ENCODE measurements around the gene ARFGAP3.

ARFGAP3 gene

DNA sequence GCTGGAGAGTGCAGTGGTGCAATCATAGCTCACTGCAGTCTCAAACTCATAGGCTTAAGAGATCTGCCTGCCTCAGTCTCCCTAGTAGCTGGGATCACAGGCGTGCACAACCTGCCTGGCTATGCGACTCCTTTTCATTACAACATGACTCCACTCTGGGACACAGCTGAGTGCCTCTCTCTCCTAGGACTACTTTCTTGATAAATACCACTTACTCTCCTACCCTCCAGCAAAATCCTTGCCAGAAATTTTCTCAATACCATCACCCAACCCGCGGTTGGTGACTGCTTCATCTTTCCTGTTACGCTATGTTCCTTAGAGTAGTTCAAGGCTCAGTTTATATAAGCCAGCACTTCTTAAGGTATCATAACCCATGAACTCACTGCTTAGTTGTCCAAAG is 26.9 kb downstream of the ARFGAP3 start:
- TF ChIP-seq, protein P1, sequence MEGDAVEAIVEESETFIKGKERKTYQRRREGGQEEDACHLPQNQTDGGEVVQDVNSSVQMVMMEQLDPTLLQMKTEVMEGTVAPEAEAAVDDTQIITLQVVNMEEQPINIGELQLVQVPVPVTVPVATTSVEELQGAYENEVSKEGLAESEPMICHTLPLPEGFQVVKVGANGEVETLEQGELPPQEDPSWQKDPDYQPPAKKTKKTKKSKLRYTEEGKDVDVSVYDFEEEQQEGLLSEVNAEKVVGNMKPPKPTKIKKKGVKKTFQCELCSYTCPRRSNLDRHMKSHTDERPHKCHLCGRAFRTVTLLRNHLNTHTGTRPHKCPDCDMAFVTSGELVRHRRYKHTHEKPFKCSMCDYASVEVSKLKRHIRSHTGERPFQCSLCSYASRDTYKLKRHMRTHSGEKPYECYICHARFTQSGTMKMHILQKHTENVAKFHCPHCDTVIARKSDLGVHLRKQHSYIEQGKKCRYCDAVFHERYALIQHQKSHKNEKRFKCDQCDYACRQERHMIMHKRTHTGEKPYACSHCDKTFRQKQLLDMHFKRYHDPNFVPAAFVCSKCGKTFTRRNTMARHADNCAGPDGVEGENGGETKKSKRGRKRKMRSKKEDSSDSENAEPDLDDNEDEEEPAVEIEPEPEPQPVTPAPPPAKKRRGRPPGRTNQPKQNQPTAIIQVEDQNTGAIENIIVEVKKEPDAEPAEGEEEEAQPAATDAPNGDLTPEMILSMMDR (IDR thresholded peaks at IDR 0.05) = no peak

DNA sequence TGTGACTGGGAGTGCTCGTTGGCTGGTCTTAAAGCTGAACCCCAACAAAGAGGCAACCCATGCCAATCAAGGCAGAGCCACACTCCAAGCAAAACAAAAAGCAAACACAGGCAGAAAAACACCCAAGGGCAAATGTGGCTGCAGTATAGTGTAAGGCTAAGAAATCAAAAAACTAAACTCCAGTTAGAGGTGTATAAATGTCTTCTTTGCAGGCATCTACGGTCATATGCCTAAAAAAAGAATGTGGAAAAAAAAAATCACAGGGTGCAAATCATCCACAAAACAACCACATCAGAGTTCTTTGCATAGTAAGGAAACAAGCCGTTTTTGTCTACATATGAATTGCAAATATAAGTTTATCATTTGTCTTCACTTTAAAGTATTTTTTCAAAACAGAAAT is 27.8 kb downstream of the ARFGAP3 start:
- TF ChIP-seq, protein P1 (IDR thresholded peaks at IDR 0.05) = no peak

DNA sequence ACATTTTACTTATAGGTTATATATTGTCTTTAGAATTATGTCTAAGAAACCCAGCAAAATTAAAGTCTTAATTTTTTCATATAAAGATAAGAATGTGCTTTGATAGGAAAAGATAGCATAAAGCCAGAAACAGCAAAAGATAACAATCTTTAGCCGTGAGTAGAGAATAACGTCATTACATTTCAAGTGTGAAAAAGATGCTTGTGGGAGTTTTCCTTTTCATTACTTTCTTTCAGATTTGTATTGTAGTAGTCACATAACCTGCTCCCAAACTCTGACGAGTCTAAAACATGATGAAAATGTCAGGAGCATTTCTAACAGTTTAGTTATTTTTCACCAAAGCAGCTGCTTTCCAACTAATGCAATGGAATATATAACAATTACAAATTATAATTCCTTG is 31.3 kb downstream of the ARFGAP3 start:
- TF ChIP-seq, protein P1 (IDR thresholded peaks at IDR 0.05) = no peak

DNA sequence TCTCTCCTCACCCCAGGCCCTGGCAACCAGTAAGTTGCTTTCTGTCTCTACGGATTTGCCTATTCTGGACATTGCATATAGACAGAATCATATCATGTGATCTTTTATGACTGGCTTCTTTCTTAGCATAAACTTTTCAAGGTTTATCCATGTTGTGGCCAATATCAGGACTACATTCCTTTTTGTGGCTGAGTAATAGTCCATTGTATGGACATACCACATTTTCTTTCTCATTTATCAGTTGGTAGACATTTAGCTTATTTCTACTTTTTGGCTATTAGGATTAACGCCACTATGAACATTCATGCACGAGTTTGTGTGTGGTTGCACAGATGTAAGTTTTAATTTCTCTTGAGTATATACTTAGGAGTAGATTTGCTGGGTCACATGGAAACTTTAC is 35.7 kb downstream of the ARFGAP3 start:
- TF ChIP-seq, protein P1 (IDR thresholded peaks at IDR 0.05) = no peak

DNA sequence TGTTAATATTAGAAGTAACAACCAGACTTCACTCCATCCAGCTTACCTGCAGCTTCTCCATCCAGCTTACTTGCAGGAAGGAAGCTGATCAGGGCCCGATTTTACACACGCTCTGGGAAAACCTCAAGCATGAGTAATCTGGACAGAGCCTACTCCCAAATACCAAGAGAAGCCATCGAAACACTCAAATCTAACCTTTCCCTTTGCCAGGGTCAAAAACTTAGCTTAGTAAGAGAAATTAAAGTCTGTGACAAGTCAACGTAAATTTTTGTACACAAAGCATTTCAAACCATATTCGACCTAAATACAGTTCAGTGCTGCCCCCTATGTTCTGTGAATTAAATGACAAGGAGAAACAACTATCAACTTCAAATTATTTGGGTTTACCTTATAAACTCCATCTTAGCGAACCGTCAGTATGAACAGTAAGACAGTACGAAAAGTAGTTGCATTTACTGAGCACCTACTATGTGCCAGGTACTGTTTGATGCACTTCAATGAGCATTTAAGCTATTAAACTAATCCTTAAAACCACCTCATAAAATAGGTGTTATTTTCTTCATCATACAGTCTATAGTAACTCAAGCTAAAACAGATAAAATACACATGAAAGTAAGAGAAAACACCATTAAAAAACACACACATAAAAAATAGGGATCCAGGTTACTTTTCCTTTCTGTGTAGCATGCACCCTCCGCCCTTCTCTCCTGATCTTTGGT is 36.9 kb downstream of the ARFGAP3 start:
- TF ChIP-seq, protein P1 (IDR thresholded peaks at IDR 0.05) = peak; percentile 55

DNA sequence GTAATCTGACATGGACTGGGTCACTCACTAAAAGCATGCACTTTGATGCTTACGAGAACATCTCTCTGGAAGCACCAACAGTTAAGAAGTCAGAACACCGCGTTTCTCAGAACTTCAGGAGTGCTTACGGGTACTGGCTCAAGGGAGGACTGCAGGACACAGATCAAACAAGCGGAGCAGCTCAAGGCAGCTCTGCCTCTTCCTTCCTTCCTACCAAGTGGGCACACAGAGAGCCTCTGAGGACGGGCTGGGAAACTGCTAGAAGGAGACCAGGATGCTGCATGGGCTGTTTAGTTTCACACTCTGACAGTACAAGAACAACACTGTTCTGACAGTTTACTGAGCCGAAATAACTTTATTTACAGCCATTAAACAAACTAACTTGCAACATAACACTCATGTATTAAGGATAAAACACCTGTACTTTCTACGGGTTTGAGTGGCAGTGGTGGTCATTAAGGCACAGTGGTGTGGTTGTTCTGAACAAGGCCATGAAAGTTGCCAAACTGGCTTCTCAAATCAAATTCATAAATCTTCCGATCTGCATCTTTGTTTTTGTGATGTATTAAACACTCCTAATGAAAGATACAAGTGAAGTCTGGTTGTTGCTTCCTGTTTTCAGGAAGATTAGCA is 37.5 kb downstream of the ARFGAP3 start:
- TF ChIP-seq, protein P1 (IDR thresholded peaks at IDR 0.05) = no peak

DNA sequence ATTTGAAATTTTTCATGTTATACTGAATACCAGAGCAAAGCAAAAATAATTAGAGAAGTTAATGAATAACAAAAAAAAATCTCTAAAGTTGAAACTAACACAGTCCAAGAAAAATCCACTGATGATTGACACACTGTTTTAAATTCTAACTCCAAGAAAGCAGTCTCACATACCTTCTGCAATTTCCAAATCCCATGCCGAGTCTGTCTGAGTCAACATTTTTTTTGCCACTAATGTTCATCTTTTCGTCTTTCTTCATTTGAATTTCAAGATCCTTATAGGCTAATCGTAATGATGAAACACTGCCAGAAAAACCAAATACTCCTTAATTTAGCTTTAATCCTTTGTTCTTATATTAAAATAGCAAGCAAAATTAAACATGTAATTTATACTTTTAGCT is 39.5 kb downstream of the ARFGAP3 start:
- TF ChIP-seq, protein P1 (IDR thresholded peaks at IDR 0.05) = no peak

All from LNCAP (cell line).